Measurements from ENCODE around the gene E2F6. TPM values are rescaled to one million over a fixed set of nuclear protein-coding genes. Genes with fewer than 3 reads are reported as not detected.
A peak's percentile ranks its signal among the peaks of the same experiment; 100 is the strongest.

Gene E2F6, protein sequence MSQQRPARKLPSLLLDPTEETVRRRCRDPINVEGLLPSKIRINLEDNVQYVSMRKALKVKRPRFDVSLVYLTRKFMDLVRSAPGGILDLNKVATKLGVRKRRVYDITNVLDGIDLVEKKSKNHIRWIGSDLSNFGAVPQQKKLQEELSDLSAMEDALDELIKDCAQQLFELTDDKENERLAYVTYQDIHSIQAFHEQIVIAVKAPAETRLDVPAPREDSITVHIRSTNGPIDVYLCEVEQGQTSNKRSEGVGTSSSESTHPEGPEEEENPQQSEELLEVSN
- total RNA-seq, result 20.3 and 22.9 TPM in 2 replicates

DNA sequence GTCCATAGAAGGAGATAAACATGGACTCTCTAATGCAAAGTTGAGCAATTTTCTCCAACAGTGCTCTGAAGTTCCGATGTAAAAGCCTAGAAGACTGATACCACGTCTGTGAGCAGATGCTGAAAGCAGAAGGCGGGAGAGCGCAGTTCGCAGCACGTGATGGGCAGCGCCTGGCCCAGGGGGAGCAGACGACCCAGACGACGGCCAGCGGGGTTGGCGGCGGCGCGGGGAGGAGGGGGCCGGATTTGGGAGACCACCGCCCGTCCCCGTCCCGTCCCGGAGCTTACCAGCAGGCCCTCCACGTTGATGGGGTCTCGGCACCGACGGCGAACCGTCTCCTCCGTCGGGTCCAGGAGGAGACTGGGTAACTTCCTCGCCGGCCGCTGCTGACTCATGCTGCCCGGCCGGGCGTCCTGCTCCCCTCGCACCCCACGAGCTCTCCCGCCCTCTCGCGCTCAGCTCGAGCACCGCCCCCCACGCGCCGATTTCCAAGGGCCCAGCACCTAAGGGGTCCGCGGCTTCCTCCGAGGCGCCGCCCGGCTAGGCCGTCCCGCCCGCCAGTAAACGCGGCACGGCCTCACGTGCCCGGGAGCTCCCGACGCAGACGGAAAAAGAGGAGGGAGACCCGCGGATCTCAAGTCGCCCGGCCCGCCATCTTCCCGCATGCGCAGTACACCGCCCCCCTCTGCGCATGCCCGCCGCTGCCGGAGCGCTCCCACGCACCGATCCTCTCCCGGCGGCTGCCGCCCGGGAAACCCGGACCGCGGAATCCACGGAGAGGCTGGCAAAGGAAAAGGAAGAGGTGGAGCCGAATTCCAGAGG lies at the start of gene E2F6:
TSS of gene E2F6 (minus strand) at position 677 of the 822 bp plus-strand sequence. CDS start at position 395, 282 bp downstream.
- DNase-seq, result peak; percentile 96
- Mint-ChIP-seq H3K4me3 (peak within 1 kb of the TSS; percentile 96), H3K4me1 (peaks cover 30% of the 10 kb centered on the region), H3K9me3 (no peaks in the 10 kb centered on the region), H3K27ac (peak within 1 kb of the TSS; percentile 94), H3K27me3 (peaks cover 2% of the 10 kb centered on the region), H3K36me3 (ENCODE audit: low read depth) (peaks cover 15% of the 10 kb centered on the region)
- intact Hi-C loops (cut with micrococcal nuclease), result loop anchor here (1.0 to 5.0 kb wide), 4 partner anchors 123 to 333 kb away; partner anchors contain the start of genes ROCK2 and SLC66A3

DNA sequence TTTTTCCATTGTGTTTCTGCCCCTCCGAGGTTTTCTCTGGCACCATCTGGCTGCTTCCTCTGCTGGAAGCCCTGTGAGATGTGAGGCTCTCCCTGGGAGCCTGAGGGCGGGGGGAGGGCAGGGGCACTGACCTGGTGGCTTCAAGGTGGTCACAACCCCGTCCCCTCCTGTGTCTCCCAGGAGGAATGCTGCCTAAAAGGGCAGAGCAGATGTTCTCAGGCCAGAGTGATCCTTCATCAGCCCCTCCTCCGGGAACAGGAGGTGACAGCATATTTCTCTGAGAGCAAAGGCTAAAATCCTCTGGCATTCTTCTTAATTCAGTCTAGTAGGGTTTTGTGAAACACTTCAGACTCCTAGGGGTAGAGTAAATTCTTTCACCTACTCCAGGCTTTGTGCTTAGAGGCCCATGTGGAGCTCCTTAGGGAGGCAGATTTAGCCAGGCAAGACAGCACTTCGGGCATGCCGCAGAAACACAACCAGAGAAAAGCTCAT lies 49.6 kb upstream of the E2F6 start:
- intact Hi-C loops (cut with micrococcal nuclease), result no loop called here
- H3K4me3 Mint-ChIP-seq, result no peak overlapping the region

DNA sequence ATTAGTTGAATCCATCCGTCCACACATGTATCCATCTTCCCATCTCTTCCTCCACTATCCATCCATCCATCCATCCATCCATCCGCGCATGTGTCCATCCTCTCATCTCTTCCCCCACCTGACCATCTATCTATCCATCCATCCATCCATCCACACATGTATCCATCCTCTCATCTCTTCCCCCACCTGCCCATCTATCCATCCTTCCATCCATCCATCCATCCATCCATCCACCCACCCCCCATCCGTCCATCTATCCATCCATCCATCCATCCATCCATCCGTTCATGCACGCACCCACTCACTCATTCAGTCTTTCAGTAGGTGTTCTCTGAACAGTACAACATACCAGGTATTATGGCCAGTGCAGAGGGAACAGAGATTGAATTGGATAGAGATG lies 48.9 kb upstream of the E2F6 start:
- Mint-ChIP-seq H3K36me3 (ENCODE audit: low read depth) (no peaks in the 10 kb centered on the region), H3K4me3 (no peak overlapping the region), H3K9me3 (no peaks in the 10 kb centered on the region), H3K27ac (no peak overlapping the region), H3K4me1 (no peaks in the 10 kb centered on the region), H3K27me3 (no peaks in the 10 kb centered on the region)
- DNase-seq, result no peak
- intact Hi-C loops (cut with micrococcal nuclease), result no loop called here

More for the DNA sequence above, 49.6 kb upstream of the E2F6 start:
- H3K27ac Mint-ChIP-seq, result no peak overlapping the region
- no peaks in the 10 kb centered on the region for H3K27me3 Mint-ChIP-seq
- H3K4me1 Mint-ChIP-seq, result no peaks in the 10 kb centered on the region
- DNase-seq, result no peak
- H3K36me3 Mint-ChIP-seq (ENCODE audit: low read depth), result no peaks in the 10 kb centered on the region
- no peaks in the 10 kb centered on the region for H3K9me3 Mint-ChIP-seq

DNA sequence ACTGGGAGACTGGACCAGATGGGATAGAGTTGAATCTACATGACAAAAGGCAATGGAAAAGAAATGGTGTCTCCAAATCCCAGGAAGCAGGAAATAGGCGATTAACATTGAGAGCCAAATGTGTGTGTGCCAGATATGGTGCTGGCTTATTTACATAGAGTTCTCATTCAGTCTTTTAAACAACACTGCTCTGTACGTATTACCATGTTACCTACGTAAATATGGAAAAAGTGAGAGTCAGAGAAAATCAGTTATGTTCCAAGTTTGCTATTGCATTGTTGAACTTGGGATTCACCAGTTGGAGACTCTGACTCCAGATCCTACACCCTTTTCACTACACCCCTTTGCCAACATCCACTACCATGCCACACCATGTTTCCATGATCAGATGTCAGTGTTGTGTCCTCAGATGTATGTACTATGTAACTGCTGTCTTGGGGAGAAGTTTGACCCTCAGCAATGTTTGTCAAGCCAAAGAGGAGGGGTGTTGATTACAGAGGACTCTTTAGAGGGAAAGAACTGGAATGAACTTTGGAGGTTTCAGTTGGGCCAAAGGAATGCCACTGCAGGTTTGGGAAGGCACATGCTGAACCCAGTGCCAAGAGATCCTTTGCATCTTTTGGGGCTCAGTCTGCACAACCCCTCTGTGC lies 48.2 kb upstream of the E2F6 start:
- Mint-ChIP-seq H3K36me3 (ENCODE audit: low read depth) (no peaks in the 10 kb centered on the region), H3K4me1 (no peaks in the 10 kb centered on the region), H3K9me3 (no peaks in the 10 kb centered on the region), H3K27me3 (peaks cover 3% of the 10 kb centered on the region), H3K4me3 (no peak overlapping the region), H3K27ac (no peak overlapping the region)
- intact Hi-C loops (cut with micrococcal nuclease), result no loop called here
- DNase-seq, result no peak

DNA sequence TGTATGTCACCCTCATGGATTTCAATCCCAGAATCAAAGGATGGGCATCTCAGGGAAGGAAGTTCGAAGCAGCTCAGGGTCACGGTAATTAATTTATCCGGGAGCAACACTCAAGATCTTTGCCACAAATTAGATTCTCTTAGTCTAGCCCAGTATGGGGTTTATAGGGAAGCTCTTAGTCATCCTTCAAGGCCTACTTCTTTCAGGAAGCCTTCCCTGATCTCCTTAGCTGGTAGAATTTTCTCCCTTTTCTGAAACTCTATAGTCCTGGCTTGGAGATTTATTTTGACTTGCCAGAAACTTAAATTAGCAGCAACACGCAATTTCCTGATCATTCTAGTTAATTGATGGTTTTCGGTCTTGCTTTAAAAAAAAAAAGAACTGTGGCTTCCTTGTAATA lies 47.4 kb upstream of the E2F6 start:
- no peak for DNase-seq
- H3K27me3 Mint-ChIP-seq, result peaks cover 3% of the 10 kb centered on the region
- H3K36me3 Mint-ChIP-seq (ENCODE audit: low read depth), result no peaks in the 10 kb centered on the region
- intact Hi-C loops (cut with micrococcal nuclease), result no loop called here
- H3K4me1 Mint-ChIP-seq, result no peaks in the 10 kb centered on the region
- H3K27ac Mint-ChIP-seq, result no peak overlapping the region
- H3K9me3 Mint-ChIP-seq, result no peaks in the 10 kb centered on the region
- no peak overlapping the region for H3K4me3 Mint-ChIP-seq

DNA sequence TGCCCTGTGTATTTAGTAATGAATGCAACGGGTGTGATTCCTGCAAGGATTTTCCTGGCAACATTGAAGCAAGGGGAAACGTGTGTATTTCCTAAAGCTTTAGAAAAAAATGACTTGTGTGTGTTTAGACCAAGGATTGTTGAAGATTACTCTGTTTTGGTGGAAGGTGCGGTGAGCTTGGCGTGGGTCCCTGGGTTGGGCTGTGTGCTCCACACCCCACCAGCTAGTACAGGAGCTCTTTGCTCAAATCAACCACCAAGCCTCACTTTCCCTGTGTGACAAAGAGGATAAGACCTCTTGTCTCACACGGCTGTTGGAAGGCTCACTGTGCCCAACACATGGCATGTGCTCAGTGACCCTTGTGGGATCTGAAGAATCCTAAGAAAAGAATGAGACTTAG lies 46.5 kb upstream of the E2F6 start:
- DNase-seq, result no peak
- no peak overlapping the region for H3K27ac Mint-ChIP-seq
- no peaks in the 10 kb centered on the region for H3K36me3 Mint-ChIP-seq (ENCODE audit: low read depth)
- peaks cover 3% of the 10 kb centered on the region for H3K27me3 Mint-ChIP-seq
- no peaks in the 10 kb centered on the region for H3K4me1 Mint-ChIP-seq
- intact Hi-C loops (cut with micrococcal nuclease), result no loop called here
- no peaks in the 10 kb centered on the region for H3K9me3 Mint-ChIP-seq
- no peak overlapping the region for H3K4me3 Mint-ChIP-seq

DNA sequence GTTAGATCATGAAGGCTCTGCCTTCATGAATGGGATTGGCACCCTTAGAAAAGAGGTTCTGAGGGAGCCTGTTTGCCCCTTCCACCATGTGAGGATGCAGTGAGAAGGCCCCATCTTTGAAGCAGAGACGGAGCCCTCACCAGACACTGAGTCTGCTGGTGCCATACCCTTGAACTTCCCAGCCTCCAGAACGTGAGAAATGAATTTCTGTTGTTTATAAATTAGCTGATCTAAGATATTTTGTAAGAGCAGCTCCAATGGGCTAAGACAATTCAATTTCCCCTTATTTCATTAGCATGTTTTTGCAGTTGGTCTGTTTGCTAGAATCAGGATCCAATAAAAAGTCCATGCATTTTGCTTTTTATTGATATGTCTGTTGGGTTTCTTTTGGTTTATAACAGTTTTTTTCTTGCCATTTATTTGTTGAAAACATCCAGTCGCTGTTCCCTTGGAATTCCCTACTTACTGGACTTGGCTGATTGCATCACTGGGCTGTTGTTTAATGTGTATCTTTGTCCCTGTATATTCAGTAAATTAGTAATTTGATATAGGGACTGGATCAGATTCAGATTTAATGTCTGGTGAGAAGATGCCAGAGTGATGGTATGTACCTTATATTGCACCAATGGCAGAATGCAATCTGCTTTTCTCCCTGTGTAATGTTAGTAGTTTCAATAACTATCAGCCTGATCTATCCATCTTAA lies 43.8 kb upstream of the E2F6 start:
- Mint-ChIP-seq H3K4me1 (no peaks in the 10 kb centered on the region), H3K4me3 (no peak overlapping the region), H3K9me3 (no peaks in the 10 kb centered on the region), H3K27ac (no peak overlapping the region), H3K36me3 (ENCODE audit: low read depth) (no peaks in the 10 kb centered on the region), H3K27me3 (peaks cover 5% of the 10 kb centered on the region)
- intact Hi-C loops (cut with micrococcal nuclease), result no loop called here
- DNase-seq, result no peak

DNA sequence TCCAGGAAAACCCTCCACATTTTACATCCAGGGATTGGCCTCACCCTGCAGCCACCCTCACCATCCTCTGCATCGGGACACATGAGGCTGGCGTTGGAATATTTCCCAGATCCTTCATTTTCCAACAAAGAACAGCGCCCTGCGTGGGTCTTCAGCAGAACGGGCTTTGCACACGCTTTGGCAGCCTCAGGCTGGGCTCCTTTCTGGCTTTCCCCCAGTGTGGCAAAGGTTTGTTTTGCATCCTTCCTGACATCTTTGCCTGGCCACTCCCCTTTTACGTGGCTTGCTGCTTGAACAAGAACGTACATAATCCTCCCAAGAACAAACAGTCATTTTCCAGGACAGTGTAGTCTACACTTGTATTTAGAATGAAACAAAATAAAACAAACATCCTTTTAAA lies 42.3 kb upstream of the E2F6 start:
- H3K9me3 Mint-ChIP-seq, result no peaks in the 10 kb centered on the region
- H3K4me1 Mint-ChIP-seq, result no peaks in the 10 kb centered on the region
- H3K36me3 Mint-ChIP-seq (ENCODE audit: low read depth), result no peaks in the 10 kb centered on the region
- peaks cover 5% of the 10 kb centered on the region for H3K27me3 Mint-ChIP-seq
- H3K27ac Mint-ChIP-seq, result no peak overlapping the region
- intact Hi-C loops (cut with micrococcal nuclease), result no loop called here
- no peak overlapping the region for H3K4me3 Mint-ChIP-seq
- no peak for DNase-seq

DNA sequence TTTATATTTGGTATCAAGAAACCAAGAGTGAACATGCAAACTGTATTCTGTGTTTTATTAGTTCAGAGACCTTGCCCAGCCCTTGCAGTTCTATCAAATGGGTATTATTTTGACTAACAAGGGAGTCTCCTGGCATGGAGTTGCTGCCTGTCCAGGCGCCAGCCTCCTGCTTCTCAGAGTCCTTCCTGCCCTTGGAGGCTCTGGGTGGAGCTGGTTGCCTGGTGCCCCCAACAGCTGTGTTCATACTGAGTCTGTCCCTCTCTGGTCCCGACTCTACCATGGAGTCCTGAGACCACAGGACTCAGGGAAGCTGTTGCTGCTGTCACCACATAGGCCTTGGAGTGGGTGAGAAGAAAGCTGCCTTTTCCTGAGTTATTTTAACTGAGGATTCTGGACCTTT lies 41.6 kb upstream of the E2F6 start:
- no peak for DNase-seq
- intact Hi-C loops (cut with micrococcal nuclease), result no loop called here
- Mint-ChIP-seq H3K27ac (no peak overlapping the region), H3K9me3 (no peaks in the 10 kb centered on the region), H3K4me1 (no peaks in the 10 kb centered on the region), H3K4me3 (no peak overlapping the region), H3K36me3 (ENCODE audit: low read depth) (no peaks in the 10 kb centered on the region), H3K27me3 (peaks cover 7% of the 10 kb centered on the region)

DNA sequence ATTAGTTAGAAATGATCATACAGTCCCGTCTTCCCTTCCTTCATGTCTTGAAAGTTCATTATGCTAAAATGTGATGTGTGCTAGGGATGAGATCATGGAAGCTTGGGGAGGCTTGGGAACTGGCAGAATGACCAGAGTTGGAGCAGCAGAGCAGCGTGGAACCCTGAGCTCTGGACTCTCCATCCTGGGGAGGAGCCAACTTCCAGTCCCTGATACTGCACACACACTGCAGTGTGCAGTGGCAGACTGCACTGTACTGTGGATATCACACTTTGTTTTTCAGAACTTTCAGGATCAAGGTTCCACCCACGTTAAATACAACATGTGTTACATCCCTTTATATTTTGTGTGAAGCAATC lies 40.6 kb upstream of the E2F6 start:
- no peak overlapping the region for H3K4me3 Mint-ChIP-seq
- no peak for DNase-seq
- H3K27me3 Mint-ChIP-seq, result peaks cover 7% of the 10 kb centered on the region
- H3K9me3 Mint-ChIP-seq, result no peaks in the 10 kb centered on the region
- no peaks in the 10 kb centered on the region for H3K4me1 Mint-ChIP-seq
- no peak overlapping the region for H3K27ac Mint-ChIP-seq
- H3K36me3 Mint-ChIP-seq (ENCODE audit: low read depth), result no peaks in the 10 kb centered on the region
- intact Hi-C loops (cut with micrococcal nuclease), result no loop called here

DNA sequence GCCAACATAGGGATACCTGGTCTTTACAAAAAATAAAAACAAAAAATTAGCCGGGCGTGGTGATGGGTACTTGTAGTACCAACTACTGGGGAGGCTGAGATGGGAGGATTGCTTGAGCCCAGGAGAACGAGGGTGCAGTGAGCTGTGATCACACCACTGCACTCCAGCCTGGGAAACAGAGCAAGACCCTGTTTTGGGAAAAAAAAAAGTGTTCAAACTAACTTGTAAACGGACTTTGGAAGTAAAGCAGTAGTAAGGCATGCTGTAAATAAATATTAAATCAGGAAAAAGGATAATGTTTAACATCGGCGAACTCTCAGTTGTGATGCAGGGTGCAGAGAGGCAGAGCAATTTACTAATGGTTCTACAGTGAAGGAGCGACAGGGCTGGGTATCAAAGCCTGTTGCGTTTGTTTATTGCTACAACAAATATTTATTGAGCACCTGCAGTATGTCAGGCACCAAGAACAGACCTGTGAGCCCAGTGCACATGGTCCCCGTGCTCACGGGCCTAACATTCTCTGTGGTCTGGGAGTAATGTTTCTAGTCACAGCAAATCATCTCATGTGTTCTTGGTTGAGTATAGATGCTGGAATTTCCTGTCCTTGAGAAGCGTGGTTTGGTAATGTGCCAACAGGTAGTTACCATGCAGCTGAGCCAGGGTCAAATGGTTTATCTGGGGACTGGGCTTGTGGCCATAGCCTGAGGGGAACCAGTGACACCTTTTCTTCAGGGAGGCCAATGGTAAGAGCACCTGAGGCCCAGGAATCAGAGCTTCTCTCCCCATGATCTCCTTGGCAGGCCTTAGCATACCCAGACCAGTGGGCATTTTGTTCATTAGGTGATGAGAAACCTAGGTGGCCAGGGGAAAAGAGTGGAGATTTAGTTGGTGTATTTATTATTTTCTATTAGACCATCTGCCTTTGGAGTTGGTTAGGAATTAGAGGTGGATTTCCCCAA lies 40.0 kb upstream of the E2F6 start:
- H3K4me3 Mint-ChIP-seq, result no peak overlapping the region
- H3K27me3 Mint-ChIP-seq, result peaks cover 7% of the 10 kb centered on the region
- H3K27ac Mint-ChIP-seq, result no peak overlapping the region
- H3K36me3 Mint-ChIP-seq (ENCODE audit: low read depth), result no peaks in the 10 kb centered on the region
- H3K9me3 Mint-ChIP-seq, result no peaks in the 10 kb centered on the region
- H3K4me1 Mint-ChIP-seq, result peaks cover under 1% of the 10 kb centered on the region
- DNase-seq, result no peak
- intact Hi-C loops (cut with micrococcal nuclease), result no loop called here

DNA sequence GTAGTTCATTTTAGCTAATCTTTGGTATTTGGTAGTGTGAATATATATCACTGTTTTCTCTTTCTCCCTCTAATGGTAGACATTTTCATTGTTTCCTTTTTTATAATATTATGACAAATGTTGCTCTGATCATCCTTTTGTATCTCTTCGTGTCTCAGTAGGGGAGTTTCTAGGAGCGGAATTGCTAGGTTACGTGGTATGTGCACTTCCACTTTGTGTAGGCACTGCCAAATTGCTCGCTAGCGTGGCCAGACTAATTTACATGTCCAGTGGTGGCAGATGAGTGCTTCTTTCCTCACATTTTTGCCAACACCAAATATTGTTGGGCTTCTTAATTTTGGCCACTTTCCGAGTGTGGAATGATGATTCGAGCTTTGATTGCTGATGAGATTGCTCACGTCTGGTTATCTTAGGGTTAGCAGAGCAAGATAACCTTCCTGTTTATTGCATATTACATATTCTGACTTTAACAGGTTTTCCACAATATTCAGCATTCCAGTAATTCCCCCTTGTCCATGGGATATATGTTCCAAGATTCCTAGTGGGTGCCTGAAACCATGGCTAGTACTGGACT lies 37.5 kb upstream of the E2F6 start:
- no peaks in the 10 kb centered on the region for H3K9me3 Mint-ChIP-seq
- H3K36me3 Mint-ChIP-seq (ENCODE audit: low read depth), result no peaks in the 10 kb centered on the region
- intact Hi-C loops (cut with micrococcal nuclease), result no loop called here
- no peak overlapping the region for H3K27ac Mint-ChIP-seq
- no peak overlapping the region for H3K4me3 Mint-ChIP-seq
- H3K4me1 Mint-ChIP-seq, result peaks cover 5% of the 10 kb centered on the region
- H3K27me3 Mint-ChIP-seq, result peaks cover 7% of the 10 kb centered on the region
- no peak for DNase-seq

Data from activated CD4-positive, alpha-beta T cell treated with anti-CD3 and anti-CD28 coated beads, Interleukin-2, amount 10 ng/mL, durations not matched to agents 24 days and 14 days (primary cell).